Esophagus muscularis mucosa (tissue), 4 donors: ENCODE measurements around the gene COG5. TPM values are rescaled to one million over a fixed set of nuclear protein-coding genes. Genes with fewer than 3 reads are reported as not detected.

Source experiments
- DNase-seq: peaks from one replicate; pipeline ENCODE4 v3.0.0-alpha.2; 2017; ENCODE audit errors: extremely low spot score
- H3K27ac ChIP-seq, 4 donors: fragments of 200-600 bp; sonication (generic); replicated peaks in 1 of 4; 1 replicate in 3 of 4; 2 replicates in 1 of 4; pipeline ENCODE4 v1.5.1; 2016 to 2019; ENCODE audit warnings: mild to moderate bottlenecking in 1 of 4
- H3K27me3 ChIP-seq, 4 donors: fragments of 200-600 bp; sonication (generic); one replicate each; pipeline versions ENCODE4 v1.5.1 to v1.6.0; 2016 to 2019
- H3K36me3 ChIP-seq, 4 donors: fragments of 200-600 bp; sonication (generic); one replicate each; pipeline ENCODE4 v1.5.1; 2016 to 2019
- H3K4me1 ChIP-seq, 4 donors: fragments of 200-600 bp; sonication (generic); one replicate each; pipeline ENCODE4 v1.5.1; 2016 to 2019
- H3K4me3 ChIP-seq, 4 donors: fragments of 200-600 bp; sonication (generic); 1 replicate in 2 of 4; 2 replicates in 2 of 4; pipeline ENCODE4 v1.5.1; 2016 to 2019; ENCODE audit warnings: mild to moderate bottlenecking in 4 of 4, moderate library complexity in 1 of 4
- H3K9me3 ChIP-seq, 4 donors: fragments of 200-600 bp; sonication (generic); 1 replicate in 3 of 4; 2 replicates in 1 of 4; pipeline ENCODE4 v1.5.1; 2016 to 2019
- EP300 ChIP-seq: sonication (generic); formaldehyde crosslinking; IDR thresholded peaks from one replicate; pipeline ENCODE4 v1.6.1; 2017; ENCODE audit warnings: antibody characterized with exemption
- POLR2A ChIP-seq: fragments of 450-650 bp; IDR thresholded peaks from one replicate; pipeline ENCODE4 v1.6.1; 2017; ENCODE audit warnings: antibody characterized with exemption, moderate library complexity, mild to moderate bottlenecking, low read depth
- POLR2AphosphoS5 ChIP-seq, 2 donors: sonication (generic); formaldehyde crosslinking; IDR thresholded peaks; one replicate each; pipeline ENCODE4 v1.6.1; 2017; ENCODE audit warnings: antibody characterized with exemption in 2 of 2
- WGBS: methylation state at CpG from one replicate; pipeline ENCODE4 v1.1.5; 2018; 5-methylcytosine and 5-hydroxymethylcytosine counted together
- intact Hi-C: fragments of 100-400 bp; cut with DNase I; formaldehyde crosslinking; loops from one replicate; pipeline ENCODE4 v1.15.1; 2023
- total RNA-seq, 4 donors: library from RNA; depleted of rRNA; stranded (reverse); fragments of >200 nt; gene quantifications; one replicate each; pipeline versions ENCODE4 v1.1.0 to v1.2.1, GENCODE V29; 2016
- TF ChIP-seq, protein P1 (sequence below), 3 experiments: fragments of 200-600 bp in 2 of 3; fragments of 450-650 bp in 1 of 3; sonication (generic) in 2 of 3; IDR thresholded peaks; one replicate each; pipeline ENCODE4 v1.5.1; 2017 to 2019; ENCODE audit warnings: antibody characterized with exemption in 3 of 3, mild to moderate bottlenecking in 2 of 3, moderate library complexity in 1 of 3

COG5 gene
- total RNA-seq, 4 donors from 2014 or later: 20.3 to 33.4 (median 24.9) TPM

DNA sequence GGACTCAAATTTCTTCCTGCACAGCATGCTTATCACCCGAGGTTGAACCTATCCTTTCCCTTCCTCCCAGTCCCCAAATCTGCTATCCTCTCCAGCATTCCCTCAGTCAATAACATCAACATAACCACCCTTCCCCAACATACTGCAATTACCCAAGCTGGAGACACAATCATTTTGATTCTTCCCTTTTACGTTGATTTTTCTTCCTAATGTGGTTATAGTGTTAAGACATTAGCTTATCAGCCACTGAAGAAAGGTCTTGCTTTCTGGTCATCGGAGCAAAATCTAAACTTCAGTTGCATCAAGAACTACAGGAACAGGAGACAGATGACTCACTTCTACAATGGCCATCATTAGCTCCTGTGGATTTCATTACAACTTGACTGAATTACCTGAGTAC is 398.4 kb downstream of the COG5 start:
- no peaks in the 10 kb centered on the region for H3K27me3 ChIP-seq
- peaks cover 3 to 9% (median 5%) of the 10 kb centered on the region in 4 donors for H3K4me1 ChIP-seq
- no peak overlapping the region for H3K4me3 ChIP-seq
- WGBS: 78% methylated on average over 3 of the region's 3 CpGs
- H3K27ac ChIP-seq: no peak overlapping the region
- TF ChIP-seq, protein P1, sequence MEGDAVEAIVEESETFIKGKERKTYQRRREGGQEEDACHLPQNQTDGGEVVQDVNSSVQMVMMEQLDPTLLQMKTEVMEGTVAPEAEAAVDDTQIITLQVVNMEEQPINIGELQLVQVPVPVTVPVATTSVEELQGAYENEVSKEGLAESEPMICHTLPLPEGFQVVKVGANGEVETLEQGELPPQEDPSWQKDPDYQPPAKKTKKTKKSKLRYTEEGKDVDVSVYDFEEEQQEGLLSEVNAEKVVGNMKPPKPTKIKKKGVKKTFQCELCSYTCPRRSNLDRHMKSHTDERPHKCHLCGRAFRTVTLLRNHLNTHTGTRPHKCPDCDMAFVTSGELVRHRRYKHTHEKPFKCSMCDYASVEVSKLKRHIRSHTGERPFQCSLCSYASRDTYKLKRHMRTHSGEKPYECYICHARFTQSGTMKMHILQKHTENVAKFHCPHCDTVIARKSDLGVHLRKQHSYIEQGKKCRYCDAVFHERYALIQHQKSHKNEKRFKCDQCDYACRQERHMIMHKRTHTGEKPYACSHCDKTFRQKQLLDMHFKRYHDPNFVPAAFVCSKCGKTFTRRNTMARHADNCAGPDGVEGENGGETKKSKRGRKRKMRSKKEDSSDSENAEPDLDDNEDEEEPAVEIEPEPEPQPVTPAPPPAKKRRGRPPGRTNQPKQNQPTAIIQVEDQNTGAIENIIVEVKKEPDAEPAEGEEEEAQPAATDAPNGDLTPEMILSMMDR (IDR thresholded peaks at IDR 0.05): no peak
- TF ChIP-seq POLR2AphosphoS5 (IDR thresholded peaks at IDR 0.05) (no peak), POLR2A (no peak), EP300 (no peak)
- no peaks in the 10 kb centered on the region for H3K36me3 ChIP-seq
- no peaks in the 10 kb centered on the region for H3K9me3 ChIP-seq
- DNase-seq: no peak
- intact Hi-C loops: no loop called here

DNA sequence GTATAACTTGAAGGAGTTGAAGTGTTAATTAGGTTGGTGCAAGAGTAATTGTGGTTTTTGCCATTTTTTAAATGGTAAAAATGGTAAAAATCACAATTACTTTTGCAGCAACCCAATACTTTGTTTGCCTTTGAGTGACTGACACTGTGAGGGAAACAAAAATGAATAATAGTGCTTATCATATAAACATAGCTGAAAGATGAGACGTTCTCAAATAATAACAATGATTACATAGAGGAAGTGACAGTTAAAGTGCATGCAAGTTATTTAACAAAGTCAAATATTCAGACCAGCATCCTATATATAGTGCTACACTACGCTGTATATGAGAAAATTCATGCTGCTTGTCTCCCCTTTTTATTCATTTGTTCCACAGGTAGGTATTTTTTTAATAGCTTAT is 399.6 kb downstream of the COG5 start:
- H3K4me3 ChIP-seq: no peak overlapping the region
- TF ChIP-seq POLR2AphosphoS5 (IDR thresholded peaks at IDR 0.05) (no peak), POLR2A (no peak), EP300 (no peak)
- TF ChIP-seq, protein P1 (IDR thresholded peaks at IDR 0.05): no peak
- 41% methylated on average over 2 of the region's 2 CpGs for WGBS
- H3K27me3 ChIP-seq: no peaks in the 10 kb centered on the region
- intact Hi-C loops: no loop called here
- no peak for DNase-seq
- H3K36me3 ChIP-seq: peaks cover 0 to 10% (median 0%) of the 10 kb centered on the region in 4 donors
- peaks cover 0 to 7% (median 2%) of the 10 kb centered on the region in 4 donors for H3K4me1 ChIP-seq
- no peak overlapping the region for H3K27ac ChIP-seq
- H3K9me3 ChIP-seq: no peaks in the 10 kb centered on the region

DNA sequence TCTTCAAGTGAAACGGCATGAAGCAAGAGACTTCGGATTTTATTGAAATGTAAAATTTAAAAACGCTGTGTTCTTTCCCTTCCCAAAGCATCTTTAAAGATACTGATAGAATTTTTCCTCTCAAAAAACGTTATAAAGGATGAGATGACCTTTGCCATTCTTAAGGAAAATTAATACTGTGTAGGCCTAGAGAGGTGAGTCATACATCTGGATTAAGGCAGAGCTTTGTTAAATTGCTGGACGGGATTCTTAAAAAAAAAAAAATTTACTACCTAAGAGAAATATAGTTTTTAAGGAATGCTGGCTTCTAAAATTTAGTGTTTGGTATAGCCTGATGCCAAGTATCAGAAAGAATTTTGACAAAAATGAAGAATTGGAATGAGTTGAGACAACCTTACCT is 401.2 kb downstream of the COG5 start:
- no peak for DNase-seq
- 77% methylated on average over 5 of the region's 5 CpGs for WGBS
- Histone ChIP-seq H3K4me3 (no peak overlapping the region), H3K4me1 (peaks cover 0 to 7% (median 2%) of the 10 kb centered on the region in 4 donors), H3K9me3 (no peaks in the 10 kb centered on the region), H3K27ac (no peak overlapping the region), H3K36me3 (peaks cover 0 to 13% (median under 1%) of the 10 kb centered on the region in 4 donors), H3K27me3 (no peaks in the 10 kb centered on the region)
- intact Hi-C loops: no loop called here
- TF ChIP-seq POLR2AphosphoS5 (IDR thresholded peaks at IDR 0.05): no peak
- no peak for TF ChIP-seq POLR2A
- TF ChIP-seq, protein P1 (IDR thresholded peaks at IDR 0.05): no peak
- no peak for TF ChIP-seq EP300

DNA sequence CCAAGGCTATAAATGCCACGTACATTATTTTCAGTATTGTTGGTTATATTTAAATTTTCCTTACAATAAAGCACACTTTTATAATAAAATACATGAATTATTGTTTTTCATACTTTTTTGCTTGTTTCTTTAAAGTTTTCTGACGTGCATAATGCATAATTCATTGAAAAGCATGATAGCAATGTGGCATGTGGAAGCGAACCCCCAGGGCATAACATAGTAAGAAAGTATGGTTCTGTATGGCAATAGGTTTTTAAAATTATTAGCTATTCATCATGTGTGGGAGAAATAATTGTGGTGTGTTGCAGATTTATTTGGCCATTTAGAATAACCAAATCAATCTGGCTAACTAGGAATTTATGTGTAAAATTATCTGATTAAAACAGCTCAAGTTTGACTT is 402.3 kb downstream of the COG5 start:
- intact Hi-C loops: no loop called here
- Histone ChIP-seq H3K4me1 (no peaks in the 10 kb centered on the region), H3K27me3 (no peaks in the 10 kb centered on the region), H3K27ac (no peak overlapping the region), H3K4me3 (no peak overlapping the region), H3K36me3 (peaks cover 0 to 21% (median 4%) of the 10 kb centered on the region in 4 donors), H3K9me3 (no peaks in the 10 kb centered on the region)
- no peak for DNase-seq
- 90% methylated on average over 3 of the region's 3 CpGs for WGBS
- TF ChIP-seq POLR2A (no peak), POLR2AphosphoS5 (IDR thresholded peaks at IDR 0.05) (no peak), EP300 (no peak)
- TF ChIP-seq, protein P1 (IDR thresholded peaks at IDR 0.05): no peak

DNA sequence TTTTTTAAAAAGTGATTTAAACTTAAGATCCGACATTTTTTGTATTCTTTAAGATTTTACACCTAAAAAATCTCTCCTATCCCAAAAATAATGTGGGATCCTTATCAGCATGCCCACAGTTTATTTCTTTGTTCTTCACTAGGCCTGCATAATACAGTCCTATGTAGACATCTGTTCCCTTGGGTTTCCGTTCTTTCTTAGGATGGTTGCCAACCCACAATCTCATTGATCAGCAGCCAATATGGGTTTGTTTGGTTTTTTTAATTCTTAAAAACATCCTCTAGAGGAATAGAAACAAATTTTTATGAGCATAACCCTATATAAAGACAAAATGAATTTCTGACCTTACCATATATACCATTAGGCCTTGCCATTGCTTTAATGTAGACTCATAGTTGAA is 403.3 kb downstream of the COG5 start:
- Histone ChIP-seq H3K36me3 (peaks cover 0 to 26% (median 4%) of the 10 kb centered on the region in 4 donors), H3K27ac (no peak overlapping the region), H3K27me3 (no peaks in the 10 kb centered on the region), H3K4me3 (no peak overlapping the region), H3K9me3 (no peaks in the 10 kb centered on the region), H3K4me1 (no peaks in the 10 kb centered on the region)
- intact Hi-C loops: no loop called here
- TF ChIP-seq, protein P1 (IDR thresholded peaks at IDR 0.05): no peak
- TF ChIP-seq EP300 (no peak), POLR2A (no peak), POLR2AphosphoS5 (IDR thresholded peaks at IDR 0.05) (no peak)
- DNase-seq: no peak
- WGBS: 80% methylated on average over 2 of the region's 2 CpGs
